Lung (tissue), 12 donors: Measurements from ENCODE around the gene TPR. TPM values are rescaled to one million over a fixed set of nuclear protein-coding genes. Genes with fewer than 3 reads are reported as not detected.

Experiments
- ATAC-seq: fragments of 200-7000 bp; cut with Tn5 transposase; one replicate; pipeline ENCODE4 v1.9.1; 2020; ENCODE audit warnings: moderate number of reproducible peaks; ENCODE audit not compliant: insufficient read depth, low FRiP score
- DNase-seq, 3 donors: peaks; one replicate each; pipeline ENCODE4 v3.0.0-alpha.2; 2013 to 2017
- H3K27ac ChIP-seq, 2 donors: one replicate each; pipeline ENCODE4 v1.5.1; 2013; ENCODE audit warnings: mild to moderate bottlenecking in 2 of 2, moderate library complexity in 2 of 2, control low read depth in 1 of 2, inconsistent platforms in 1 of 2, low read depth in 1 of 2, low read length in 1 of 2
- H3K27me3 ChIP-seq, 3 donors: one replicate each; pipeline ENCODE4 v1.5.1; 2013; ENCODE audit warnings: low read length in 2 of 3; ENCODE audit not compliant: control insufficient read depth in 3 of 3, insufficient read depth in 3 of 3
- H3K36me3 ChIP-seq, 4 donors: one replicate each; pipeline ENCODE4 v1.5.1; 2013; ENCODE audit warnings: low read length in 4 of 4, mild to moderate bottlenecking in 1 of 4, moderate library complexity in 1 of 4; ENCODE audit not compliant: control insufficient read depth in 4 of 4, insufficient read depth in 4 of 4
- H3K4me1 ChIP-seq, 5 donors: one replicate each; pipeline ENCODE4 v1.5.1; 2013; ENCODE audit warnings: low read length in 5 of 5, mild to moderate bottlenecking in 2 of 5, moderate library complexity in 1 of 5; ENCODE audit not compliant: control insufficient read depth in 5 of 5, insufficient read depth in 5 of 5
- H3K4me3 ChIP-seq: one replicate; pipeline ENCODE4 v1.5.1; 2013; ENCODE audit warnings: mild to moderate bottlenecking, control low read depth, moderate library complexity
- H3K9ac ChIP-seq, 2 donors: one replicate each; pipeline ENCODE4 v1.5.1; 2013; ENCODE audit warnings: low read length in 2 of 2, control low read depth in 1 of 2; ENCODE audit not compliant: insufficient read depth in 1 of 2
- H3K9me3 ChIP-seq, 4 donors: one replicate each; pipeline ENCODE4 v1.5.1; 2013; ENCODE audit warnings: low read length in 3 of 4, mild to moderate bottlenecking in 1 of 4, moderate library complexity in 1 of 4; ENCODE audit not compliant: control insufficient read depth in 4 of 4, insufficient read depth in 3 of 4
- WGBS, 2 donors: extraction: QIAGEN DNeasy Blood & Tissue Kit; methylation state at CpG; one replicate each; pipeline ENCODE4 v1.1.7; 2013; 5-methylcytosine and 5-hydroxymethylcytosine counted together
- polyA plus RNA-seq, 2 donors: library from polyadenylated mRNA; stranded (reverse); fragments of 200-250 nt; gene quantifications; one replicate each; pipeline ENCODE4 v1.2.1, GENCODE V29; 2013
- total RNA-seq, 2 donors: library from RNA; depleted of rRNA in 1 of 2; stranded (reverse); fragments of >200 nt in 1 of 2; gene quantifications; one replicate each; pipeline ENCODE4 v1.2.1, GENCODE V29; 2014 to 2021
- TF ChIP-seq, protein P1 (sequence below): IDR thresholded peaks from 2 replicates; pipeline ENCODE4 v1.5.1; 2012; ENCODE audit warnings: mild to moderate bottlenecking; ENCODE audit errors: control extremely low read depth, extremely low read depth
- donor health status: control.
- donor health status: control.
- donor health status: Bipolar disorder and iron deficiency.
- donor health status: healthy.
- donor health status: DM: yes; HTN: yes; CAD: no.

Gene TPR
- total and polyA plus RNA-seq, 4 donors, result 19.3 to 128 (median 58.7) TPM

DNA sequence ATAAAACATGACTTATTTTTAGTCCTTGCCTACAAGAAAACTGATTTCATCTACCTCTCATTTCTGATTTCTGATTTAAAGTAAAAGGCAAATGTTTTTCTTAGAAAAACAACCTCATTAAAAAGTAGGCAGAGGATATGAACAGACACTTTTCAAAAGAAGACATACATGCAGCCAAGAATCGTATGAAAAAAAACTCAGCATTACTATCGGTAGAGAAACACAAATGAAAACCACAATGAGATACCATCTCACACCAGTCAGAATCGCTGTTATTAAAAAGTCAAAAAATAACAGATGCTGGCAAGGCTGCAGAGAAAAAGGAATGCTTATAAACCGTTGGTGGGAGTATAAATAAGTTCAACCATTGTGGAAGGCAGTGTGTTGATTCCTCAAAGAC is 16.8 kb upstream of the TPR start:
- WGBS, 2 donors, result 89 to 95% methylated on average over 4 of the region's 4 CpGs
- no peak for ATAC-seq
- no peak overlapping the region for H3K27ac ChIP-seq

DNA sequence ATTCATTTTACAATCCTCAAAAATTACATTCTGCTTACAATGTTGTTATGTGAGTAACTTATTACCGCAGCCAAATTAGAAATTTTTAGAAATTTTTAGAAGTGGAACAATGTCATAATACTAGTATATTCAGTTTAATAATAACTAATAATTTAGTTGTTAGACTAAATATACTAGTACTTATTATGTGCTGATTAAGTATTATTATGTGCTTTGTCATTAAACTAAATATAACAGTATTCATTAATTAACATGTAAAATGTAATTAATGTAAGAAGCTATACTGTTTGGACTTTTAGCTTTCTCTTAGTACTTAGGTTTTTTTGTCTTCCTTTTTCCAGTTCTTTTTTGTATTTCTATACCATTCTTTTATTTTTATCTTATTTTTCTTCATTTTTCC is 15.9 kb upstream of the TPR start:
- Histone ChIP-seq H3K4me1 (no peaks in the 10 kb centered on the region), H3K9me3 (no peaks in the 10 kb centered on the region), H3K27ac (no peak overlapping the region), H3K9ac (no peak overlapping the region), H3K36me3 (peaks cover 0 to 32% (median 12%) of the 10 kb centered on the region in 4 donors), H3K4me3 (no peak overlapping the region), H3K27me3 (no peaks in the 10 kb centered on the region)
- ATAC-seq (no peak), DNase-seq (no peak)
- 96 to 100% methylated on average over 1 of the region's 1 CpG for WGBS, 2 donors
- TF ChIP-seq, protein P1, sequence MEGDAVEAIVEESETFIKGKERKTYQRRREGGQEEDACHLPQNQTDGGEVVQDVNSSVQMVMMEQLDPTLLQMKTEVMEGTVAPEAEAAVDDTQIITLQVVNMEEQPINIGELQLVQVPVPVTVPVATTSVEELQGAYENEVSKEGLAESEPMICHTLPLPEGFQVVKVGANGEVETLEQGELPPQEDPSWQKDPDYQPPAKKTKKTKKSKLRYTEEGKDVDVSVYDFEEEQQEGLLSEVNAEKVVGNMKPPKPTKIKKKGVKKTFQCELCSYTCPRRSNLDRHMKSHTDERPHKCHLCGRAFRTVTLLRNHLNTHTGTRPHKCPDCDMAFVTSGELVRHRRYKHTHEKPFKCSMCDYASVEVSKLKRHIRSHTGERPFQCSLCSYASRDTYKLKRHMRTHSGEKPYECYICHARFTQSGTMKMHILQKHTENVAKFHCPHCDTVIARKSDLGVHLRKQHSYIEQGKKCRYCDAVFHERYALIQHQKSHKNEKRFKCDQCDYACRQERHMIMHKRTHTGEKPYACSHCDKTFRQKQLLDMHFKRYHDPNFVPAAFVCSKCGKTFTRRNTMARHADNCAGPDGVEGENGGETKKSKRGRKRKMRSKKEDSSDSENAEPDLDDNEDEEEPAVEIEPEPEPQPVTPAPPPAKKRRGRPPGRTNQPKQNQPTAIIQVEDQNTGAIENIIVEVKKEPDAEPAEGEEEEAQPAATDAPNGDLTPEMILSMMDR, result no peak

More for the DNA sequence above, 16.8 kb upstream of the TPR start:
- H3K4me1 ChIP-seq, result no peaks in the 10 kb centered on the region
- no peak for DNase-seq
- H3K9me3 ChIP-seq, result no peaks in the 10 kb centered on the region
- no peak overlapping the region for H3K4me3 ChIP-seq
- H3K36me3 ChIP-seq, result peaks cover 0 to 34% (median 14%) of the 10 kb centered on the region in 4 donors
- H3K27me3 ChIP-seq, result no peaks in the 10 kb centered on the region
- TF ChIP-seq, protein P1, result no peak
- H3K9ac ChIP-seq, result no peak overlapping the region

- Histone ChIP-seq H3K36me3 (peaks cover 5 to 28% (median 14%) of the 10 kb centered on the region in 4 donors), H3K27me3 (no peaks in the 10 kb centered on the region), H3K9me3 (no peaks in the 10 kb centered on the region), H3K4me3 (no peak overlapping the region), H3K4me1 (no peaks in the 10 kb centered on the region), H3K9ac (no peak overlapping the region), H3K27ac (no peak overlapping the region)
- ATAC-seq, result no peak
- no peak for DNase-seq
- WGBS, 2 donors, result 90 to 97% methylated on average over 3 of the region's 3 CpGs
- TF ChIP-seq, protein P1, result no peak
These were observed 11.8 kb upstream of the TPR start for GRCh38 chr1:186386725-186387383.
